Prostate gland (tissue), 2 donors: ENCODE measurements around the gene PLA2G3.

ENCODE experiments used
- POLR2A ChIP-seq: fragments of 450-650 bp; IDR thresholded peaks from one replicate; pipeline ENCODE4 v1.6.1; 2016; ENCODE audit warnings: antibody characterized with exemption, mild to moderate bottlenecking
- POLR2AphosphoS5 ChIP-seq: sonication (generic); formaldehyde crosslinking; IDR thresholded peaks from one replicate; pipeline ENCODE4 v1.6.1; 2017; ENCODE audit warnings: antibody characterized with exemption
- TF ChIP-seq, protein P1 (sequence below), 4 experiments: fragments of 200-600 bp in 2 of 4; fragments of 450-650 bp in 2 of 4; sonication (generic) in 2 of 4; IDR thresholded peaks; 1 replicate in 3 of 4; 2 replicates in 1 of 4; pipeline ENCODE4 v1.5.1; 2016 to 2019; ENCODE audit warnings: antibody characterized with exemption in 4 of 4, mild to moderate bottlenecking in 2 of 4, moderate library complexity in 2 of 4

DNA sequence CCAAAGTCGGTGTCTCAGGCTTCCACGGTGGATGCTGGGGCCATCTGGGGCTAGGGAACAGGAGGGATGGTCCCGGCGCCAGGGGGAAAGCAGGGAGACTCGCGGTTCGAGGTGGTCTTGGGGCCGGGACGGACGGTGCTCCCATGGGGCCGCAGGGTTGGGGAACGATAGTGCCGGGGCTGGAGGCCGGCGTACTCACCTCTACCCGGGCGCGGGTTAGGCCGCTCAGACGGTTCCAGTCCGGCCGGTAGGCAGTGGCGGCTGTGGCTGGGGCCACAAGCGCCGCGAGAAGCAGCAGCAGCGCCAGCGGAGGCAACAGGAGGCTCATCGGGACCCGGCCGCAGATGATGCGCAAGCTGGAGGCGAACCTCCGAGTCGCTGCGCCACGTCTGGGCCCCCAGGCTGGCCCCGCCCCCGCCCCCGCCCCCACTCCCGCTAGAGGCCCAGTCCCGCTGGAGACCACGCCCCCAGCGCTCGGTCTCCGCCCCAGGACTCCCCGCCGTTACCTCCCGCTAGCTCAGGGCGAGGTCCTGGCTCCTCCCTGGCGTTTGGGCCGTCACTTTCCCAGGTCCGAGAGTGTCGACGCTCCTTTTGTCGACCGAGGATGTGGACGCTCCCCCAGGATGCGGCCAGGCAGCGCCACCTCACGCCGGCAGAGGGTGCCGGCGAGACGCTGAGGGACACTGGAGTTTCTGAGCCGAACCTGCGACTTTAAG lies 33.0 kb downstream of the PLA2G3 start, which contains the start of gene SELENOM:
- TF ChIP-seq, protein P1, sequence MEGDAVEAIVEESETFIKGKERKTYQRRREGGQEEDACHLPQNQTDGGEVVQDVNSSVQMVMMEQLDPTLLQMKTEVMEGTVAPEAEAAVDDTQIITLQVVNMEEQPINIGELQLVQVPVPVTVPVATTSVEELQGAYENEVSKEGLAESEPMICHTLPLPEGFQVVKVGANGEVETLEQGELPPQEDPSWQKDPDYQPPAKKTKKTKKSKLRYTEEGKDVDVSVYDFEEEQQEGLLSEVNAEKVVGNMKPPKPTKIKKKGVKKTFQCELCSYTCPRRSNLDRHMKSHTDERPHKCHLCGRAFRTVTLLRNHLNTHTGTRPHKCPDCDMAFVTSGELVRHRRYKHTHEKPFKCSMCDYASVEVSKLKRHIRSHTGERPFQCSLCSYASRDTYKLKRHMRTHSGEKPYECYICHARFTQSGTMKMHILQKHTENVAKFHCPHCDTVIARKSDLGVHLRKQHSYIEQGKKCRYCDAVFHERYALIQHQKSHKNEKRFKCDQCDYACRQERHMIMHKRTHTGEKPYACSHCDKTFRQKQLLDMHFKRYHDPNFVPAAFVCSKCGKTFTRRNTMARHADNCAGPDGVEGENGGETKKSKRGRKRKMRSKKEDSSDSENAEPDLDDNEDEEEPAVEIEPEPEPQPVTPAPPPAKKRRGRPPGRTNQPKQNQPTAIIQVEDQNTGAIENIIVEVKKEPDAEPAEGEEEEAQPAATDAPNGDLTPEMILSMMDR (IDR thresholded peaks at IDR 0.05), result peak; percentile 66 to 99 (median 96)
- peak; percentile 64 for TF ChIP-seq POLR2A
- peak; percentile 97 for TF ChIP-seq POLR2AphosphoS5
